IMR-90 (cell line): ENCODE measurements around the gene HLA-E. TPM values are rescaled to one million over a fixed set of nuclear protein-coding genes. Genes with fewer than 3 reads are reported as not detected.
A peak's percentile ranks its signal among the peaks of the same experiment; 100 is the strongest.
"Not testable (repeated sequence)": the region's sequence is repeated elsewhere in the genome, so short reads cannot be mapped to it uniquely, and the experiment has no call there.

ENCODE experiments used
- ATAC-seq: fragments of 200-7000 bp; cut with Tn5 transposase; 2 replicates; pipeline ENCODE4 v1.9.1; 2020; ENCODE audit warnings: low read depth, mild to moderate bottlenecking, moderate library complexity
- BruUV-seq: library from RNA; stranded (reverse); fragments of 400-500 nt; replicated peaks from 2 replicates; lab custom pipeline; 2021; lab: Mats Ljungman, UMichigan
- CTCF ChIA-PET: fragments of 300-600 bp; formaldehyde crosslinking; extraction: SDS; loops from one replicate; lab custom pipeline; 2021; ENCODE audit warnings: antibody characterized with exemption; lab: Yijun Ruan, JAX
- POLR2A ChIA-PET: fragments of 300-600 bp; sonication (Branson Sonifier 250); formaldehyde crosslinking; loops from one replicate; lab custom pipeline; 2022; ENCODE audit warnings: antibody characterized with exemption; ENCODE audit not compliant: unreplicated experiment; lab: Charles Lee
- DNase-seq: peaks from one replicate; pipeline ENCODE4 v3.0.0; 2013
- H2AFZ ChIP-seq: replicated peaks from 2 replicates; pipeline ENCODE3; 2013; ENCODE audit warnings: low read length, mild to moderate bottlenecking; ENCODE audit not compliant: poor library complexity
- H2AK5ac ChIP-seq: 2 replicates; pipeline ENCODE4 v1.6.1; 2013; ENCODE audit warnings: low read depth, low read length, inconsistent platforms
- H2AK9ac ChIP-seq: replicated peaks from 2 replicates; pipeline ENCODE3; 2013; ENCODE audit warnings: mild to moderate bottlenecking, low read depth, low read length, moderate library complexity; ENCODE audit not compliant: poor library complexity
- H2BK120ac ChIP-seq: 2 replicates; pipeline ENCODE4 v1.6.1; 2013; ENCODE audit warnings: low read depth, low read length, inconsistent platforms
- H2BK15ac ChIP-seq: 3 replicates; pipeline ENCODE4 v1.6.1; 2013; ENCODE audit warnings: low read depth, low read length, inconsistent platforms
- H2BK20ac ChIP-seq: 2 replicates; pipeline ENCODE4 v1.6.1; 2013; ENCODE audit warnings: low read depth, mild to moderate bottlenecking, inconsistent platforms, low read length, moderate library complexity
- H2BK5ac ChIP-seq: 2 replicates; pipeline ENCODE4 v1.6.1; 2013; ENCODE audit warnings: mild to moderate bottlenecking, low read depth, low read length, inconsistent platforms; ENCODE audit not compliant: poor library complexity, severe bottlenecking
- H3K14ac ChIP-seq: replicated peaks from 2 replicates; pipeline ENCODE4 v1.6.1; 2013; ENCODE audit warnings: low read depth, low read length, inconsistent platforms
- H3K18ac ChIP-seq: 2 replicates; pipeline ENCODE4 v1.6.1; 2013; ENCODE audit warnings: low read depth, low read length, control low read depth
- H3K23ac ChIP-seq: 2 replicates; pipeline ENCODE4 v1.6.1; 2013; ENCODE audit warnings: low read depth, low read length, inconsistent platforms
- H3K27ac ChIP-seq: 2 replicates; pipeline ENCODE4 v1.5.1; 2013; ENCODE audit warnings: mild to moderate bottlenecking, control low read depth, low read length; ENCODE audit not compliant: insufficient read depth
- H3K27me3 ChIP-seq: 2 replicates; pipeline ENCODE4 v1.6.1; 2013; ENCODE audit warnings: low read length; ENCODE audit not compliant: control insufficient read depth, insufficient read depth
- H3K36me3 ChIP-seq: 2 replicates; pipeline ENCODE4 v1.6.1; 2013; ENCODE audit warnings: low read length, mixed read lengths; ENCODE audit not compliant: control insufficient read depth, insufficient read depth
- H3K4ac ChIP-seq: 2 replicates; pipeline ENCODE4 v1.6.1; 2013; ENCODE audit warnings: low read depth, low read length, inconsistent platforms
- H3K4me1 ChIP-seq: 2 replicates; pipeline ENCODE4 v1.6.1; 2013; ENCODE audit warnings: low read length, mixed read lengths; ENCODE audit not compliant: control insufficient read depth, insufficient read depth
- H3K4me2 ChIP-seq: 2 replicates; pipeline ENCODE4 v1.6.1; 2013; ENCODE audit warnings: low read depth, mild to moderate bottlenecking, control low read depth, low read length, moderate library complexity
- H3K4me3 ChIP-seq: 2 replicates; pipeline ENCODE4 v1.5.1; 2013; ENCODE audit warnings: low read depth, mild to moderate bottlenecking, control low read depth, low read length, moderate library complexity; ENCODE audit not compliant: insufficient read depth
- H3K56ac ChIP-seq: 2 replicates; pipeline ENCODE4 v1.6.1; 2013; ENCODE audit warnings: low read length, inconsistent platforms; ENCODE audit not compliant: insufficient read depth; ENCODE audit errors: extremely low read depth
- H3K79me1 ChIP-seq, 2 experiments: 2 replicates each; pipeline ENCODE4 v1.6.1; 2013; ENCODE audit warnings: low read length in 2 of 2, inconsistent platforms in 1 of 2, low read depth in 1 of 2
- H3K9ac ChIP-seq: 2 replicates; pipeline ENCODE4 v1.6.1; 2013; ENCODE audit warnings: low read depth, low read length, control low read depth
- H3K9me1 ChIP-seq: 2 replicates; pipeline ENCODE4 v1.6.1; 2013; ENCODE audit warnings: low read length, inconsistent platforms; ENCODE audit not compliant: insufficient read depth
- H3K9me3 ChIP-seq: 2 replicates; pipeline ENCODE4 v1.6.1; 2013; ENCODE audit warnings: low read length; ENCODE audit not compliant: control insufficient read depth, insufficient read depth
- H4K20me1 ChIP-seq: 2 replicates; pipeline ENCODE4 v1.6.1; 2013; ENCODE audit warnings: low read length, inconsistent platforms; ENCODE audit not compliant: insufficient read depth
- H4K5ac ChIP-seq: 2 replicates; pipeline ENCODE4 v1.6.1; 2013; ENCODE audit warnings: mild to moderate bottlenecking, low read depth, low read length, control low read depth
- H4K8ac ChIP-seq, 2 experiments: 2 replicates each; pipeline ENCODE4 v1.6.1; 2013; ENCODE audit warnings: low read depth in 2 of 2, low read length in 2 of 2, control low read depth in 1 of 2, inconsistent platforms in 1 of 2
- H4K91ac ChIP-seq: 2 replicates; pipeline ENCODE4 v1.6.1; 2013; ENCODE audit warnings: low read depth, low read length, inconsistent platforms; ENCODE audit not compliant: insufficient read depth
- CEBPB ChIP-seq: IDR thresholded peaks from 2 replicates; pipeline ENCODE4 v1.6.1; 2012; ENCODE audit warnings: low read depth, low read length, improper control_type of control experiment
- MAFK ChIP-seq: IDR thresholded peaks from 2 replicates; pipeline ENCODE4 v1.6.1; 2012; ENCODE audit warnings: low read depth, low read length, improper control_type of control experiment
- POLR2A ChIP-seq: IDR thresholded peaks from 2 replicates; pipeline ENCODE4 v1.6.1; 2012; ENCODE audit warnings: mild to moderate bottlenecking, low read depth, low read length
- RFX5 ChIP-seq: IDR thresholded peaks from 2 replicates; pipeline ENCODE4 v1.8.0; 2012; ENCODE audit warnings: low read depth, mild to moderate bottlenecking, low read length, moderate library complexity
- WGBS, 2 experiments: methylation state at CpG; one replicate each; pipeline versions ENCODE4 v1.1.5 to v1.1.7; 2013; ENCODE audit warnings: missing lambda C conversion rate in 2 of 2; ENCODE audit not compliant: insufficient read length in 1 of 2; ENCODE audit errors: extremely low coverage in 2 of 2; 5-methylcytosine and 5-hydroxymethylcytosine counted together
- dilution Hi-C: fragments of 300-500 bp; cut with HindIII; formaldehyde crosslinking; loops from one replicate; pipeline ENCODE4 v1.14.3; 2018; ENCODE audit warnings: low sequenced_read_pairs; ENCODE audit not compliant: unreplicated experiment
- in situ Hi-C: fragments of 300-500 bp; cut with MboI; formaldehyde crosslinking; loops from 3 replicates; pipeline ENCODE4 v1.14.3; 2019; ENCODE audit warnings: low sequenced_read_pairs, inconsistent platforms, mixed read lengths
- intact Hi-C: fragments of 100-400 bp; cut with micrococcal nuclease; formaldehyde crosslinking; loops from 2 replicates; pipeline ENCODE4 v1.10.0; 2022
- polyA plus RNA-seq, 3 experiments: library from polyadenylated mRNA; depleted of rRNA; stranded (reverse); fragments of >200 nt; gene quantifications; 2 replicates each; pipeline ENCODE4 v1.2.3, GENCODE V29; 2012; ENCODE audit warnings: low replicate concordance in 1 of 3
- total RNA-seq: library from RNA; depleted of rRNA; stranded (reverse); fragments of >200 nt; gene quantifications from 2 replicates; pipeline ENCODE4 v1.2.3, GENCODE V29; 2012
- TF ChIP-seq, protein P1 (sequence below): fragments of 150-350 bp; IDR thresholded peaks from 2 replicates; pipeline ENCODE4 v1.6.1; 2017; ENCODE audit warnings: mild to moderate bottlenecking, antibody characterized with exemption, low read length, low read depth

The HLA-E gene
- total and polyA plus RNA-seq, 2 of the 4 experiments (the other 2 are of a cell fraction): 83.6 to 84.8 TPM

DNA sequence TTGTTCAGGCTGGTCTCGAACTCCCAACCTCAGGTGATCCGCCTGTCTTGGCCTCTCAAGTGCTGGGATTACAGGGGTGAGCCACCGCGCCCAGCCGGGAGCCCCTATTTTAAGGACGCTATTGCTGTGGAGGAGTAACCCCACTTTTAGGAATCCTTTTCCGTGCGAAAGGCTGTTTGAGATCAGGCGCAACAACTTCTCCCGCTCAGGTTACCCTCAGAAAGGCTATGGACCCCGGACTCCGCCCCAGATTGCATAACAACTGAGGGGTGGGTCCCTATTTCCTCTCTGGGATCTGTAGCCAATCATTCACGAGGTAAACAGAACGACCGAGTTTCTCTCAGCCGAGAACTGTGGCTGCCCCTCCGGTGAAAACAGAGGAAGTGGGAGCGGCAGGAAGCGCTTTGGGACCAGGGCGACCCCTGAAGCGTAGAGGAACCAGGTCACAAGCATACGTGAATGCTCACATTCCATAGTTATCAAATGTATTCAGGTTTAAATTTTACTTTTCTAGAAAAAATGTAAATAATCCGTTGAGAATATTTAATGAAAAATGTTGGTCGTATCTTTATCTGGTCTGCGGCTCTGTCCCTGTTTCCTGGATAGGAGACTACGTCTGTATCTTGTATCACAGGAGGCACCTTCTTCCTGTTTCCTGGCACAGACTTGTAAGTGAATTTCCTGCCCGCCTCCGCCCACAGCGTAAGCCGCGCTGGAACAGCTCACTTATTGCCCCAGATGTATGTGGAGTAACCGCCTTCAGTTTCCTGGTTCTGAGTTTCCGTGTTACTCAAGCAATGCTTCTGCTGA is 26.8 kb downstream of the HLA-E start:
- no peaks in the 10 kb centered on the region for H3K79me1 ChIP-seq

DNA sequence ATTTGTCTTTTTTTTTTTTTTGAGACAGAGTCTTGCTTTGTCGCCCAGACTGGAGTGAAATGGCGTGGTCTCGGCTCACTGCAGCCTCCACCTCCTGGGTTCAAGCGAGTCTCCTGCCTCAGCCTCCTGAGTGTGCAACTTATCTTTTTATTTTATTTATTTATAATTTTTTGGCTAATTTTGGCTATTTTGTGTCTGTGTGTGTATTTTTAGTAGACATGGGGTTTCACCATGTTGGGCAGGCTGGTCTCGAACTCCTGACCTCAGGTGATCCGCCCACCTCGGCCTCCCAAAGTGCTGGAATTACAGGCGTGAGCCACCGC is 27.4 kb downstream of the HLA-E start:
- POLR2A ChIA-PET, H3K9me1 ChIP-seq, DNase-seq, dilution Hi-C loops, H3K36me3 ChIP-seq, in situ Hi-C loops, H2AK5ac ChIP-seq, H3K79me1 ChIP-seq, ATAC-seq, H3K9ac ChIP-seq, H3K56ac ChIP-seq, H4K20me1 ChIP-seq, intact Hi-C loops, H3K27me3 ChIP-seq, H3K9me3 ChIP-seq: not testable (repeated sequence)
- CTCF ChIA-PET: interaction anchor here (0.6 to 1.1 kb wide), 4 partner anchors 16 to 675 kb away, joined by 3 to 7 read pairs (median 6); no protein-coding TSS in a partner anchor
- TSS peak; percentile 79 for BruUV-seq
- peaks cover 11% of the 10 kb centered on the region for H3K4me1 ChIP-seq
- H4K5ac ChIP-seq: peak overlapping the region; percentile 68
- peak overlapping the region; percentile 75 for H4K91ac ChIP-seq
- peak overlapping the region; percentile 50 to 82 for H4K8ac ChIP-seq
- peak overlapping the region; percentile 71; the same call in 1 of the 2 replicates for H3K23ac ChIP-seq
- H3K4me3 ChIP-seq: peak overlapping the region; percentile 42; the same call in 1 of the 2 replicates
- H3K4ac ChIP-seq: peak overlapping the region; percentile 85
- H2BK5ac ChIP-seq: peak overlapping the region; percentile 78
- H3K4me2 ChIP-seq: peak overlapping the region; percentile 69
- peak overlapping the region; percentile 3 for H2AK9ac ChIP-seq
- peak overlapping the region; percentile 2; the same call in 1 of the 2 replicates for H2BK20ac ChIP-seq
- no CpG with 5 or more reads among the region's 9 CpGs for WGBS, 2 experiments
- peak overlapping the region; percentile 70 for H2BK120ac ChIP-seq
- H2AFZ ChIP-seq: peak overlapping the region; percentile 92
- peak overlapping the region; percentile 49 for H3K27ac ChIP-seq
- 0 out of 3 replicates have a peak overlapping the region, but pooled peaks have one; percentile 38 for H2BK15ac ChIP-seq
- peak overlapping the region; percentile 72 for H3K14ac ChIP-seq
- peak overlapping the region; percentile 54; the same call in 1 of the 2 replicates for H3K18ac ChIP-seq

More for the DNA sequence above, 26.8 kb downstream of the HLA-E start:
- dilution Hi-C loops: no loop called here
- intact Hi-C loops: no loop called here
- H3K18ac ChIP-seq: peak overlapping the region; percentile 64
- no peaks in the 10 kb centered on the region for H4K20me1 ChIP-seq
- 0 out of 3 replicates have a peak overlapping the region, but pooled peaks have one; percentile 38 for H2BK15ac ChIP-seq
- in situ Hi-C loops: no loop called here
- H2AK9ac ChIP-seq: peak overlapping the region; percentile 3
- H3K14ac ChIP-seq: peak overlapping the region; percentile 72
- peak overlapping the region; percentile 71 for H4K5ac ChIP-seq
- H3K9me1 ChIP-seq: no peaks in the 10 kb centered on the region
- H3K4me1 ChIP-seq: peaks cover 8% of the 10 kb centered on the region
- H3K9ac ChIP-seq: peak overlapping the region; percentile 58
- BruUV-seq: no TSS peak
- peak overlapping the region; percentile 92 for H2AFZ ChIP-seq
- H2BK20ac ChIP-seq: peak overlapping the region; percentile 2; the same call in 1 of the 2 replicates
- H4K8ac ChIP-seq: peak overlapping the region; percentile 50 to 82
- H3K56ac ChIP-seq: peak overlapping the region; percentile 83
- no peaks in the 10 kb centered on the region for H3K36me3 ChIP-seq
- H2BK120ac ChIP-seq: peak overlapping the region; percentile 70
- H3K23ac ChIP-seq: peak overlapping the region; percentile 71
- peak; percentile 93 for ATAC-seq
- peak; percentile 96 for DNase-seq
- no peaks in the 10 kb centered on the region for H3K9me3 ChIP-seq
- H3K27me3 ChIP-seq: no peaks in the 10 kb centered on the region
- peak overlapping the region; percentile 21; the same call in 1 of the 2 replicates for H2AK5ac ChIP-seq
- H3K4me2 ChIP-seq: peak overlapping the region; percentile 69
- H3K4ac ChIP-seq: peak overlapping the region; percentile 85
- H4K91ac ChIP-seq: peak overlapping the region; percentile 75
- WGBS, 2 experiments: 0% methylated on average over 13 of the region's 33 CpGs; no CpG with 5 or more reads in 1 of the 2 experiments
- peak overlapping the region; percentile 42 for H3K4me3 ChIP-seq
- peak overlapping the region; percentile 78 for H2BK5ac ChIP-seq
- CTCF ChIA-PET: interaction anchor here (0.6 to 1.1 kb wide), 4 partner anchors 15 to 676 kb away, joined by 3 to 7 read pairs (median 6); no protein-coding TSS in a partner anchor
- peak overlapping the region; percentile 49 for H3K27ac ChIP-seq
- TF ChIP-seq CEBPB: peak; percentile 98
- TF ChIP-seq, protein P1, sequence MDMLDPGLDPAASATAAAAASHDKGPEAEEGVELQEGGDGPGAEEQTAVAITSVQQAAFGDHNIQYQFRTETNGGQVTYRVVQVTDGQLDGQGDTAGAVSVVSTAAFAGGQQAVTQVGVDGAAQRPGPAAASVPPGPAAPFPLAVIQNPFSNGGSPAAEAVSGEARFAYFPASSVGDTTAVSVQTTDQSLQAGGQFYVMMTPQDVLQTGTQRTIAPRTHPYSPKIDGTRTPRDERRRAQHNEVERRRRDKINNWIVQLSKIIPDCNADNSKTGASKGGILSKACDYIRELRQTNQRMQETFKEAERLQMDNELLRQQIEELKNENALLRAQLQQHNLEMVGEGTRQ: no peak
- TF ChIP-seq MAFK: no peak
- TF ChIP-seq RFX5: 0 out of 2 replicates have a peak, but pooled peaks have one; percentile 50
- peak; percentile 82 for TF ChIP-seq POLR2A
- POLR2A ChIA-PET: no interaction called here
